ENCODE data around the gene PLK4. TPM values are rescaled to one million over a fixed set of nuclear protein-coding genes. Genes with fewer than 3 reads are reported as not detected.

PLK4 gene
- total and polyA plus RNA-seq, 2 experiments from 2014 or later, result 4.4 to 6.7 TPM

DNA sequence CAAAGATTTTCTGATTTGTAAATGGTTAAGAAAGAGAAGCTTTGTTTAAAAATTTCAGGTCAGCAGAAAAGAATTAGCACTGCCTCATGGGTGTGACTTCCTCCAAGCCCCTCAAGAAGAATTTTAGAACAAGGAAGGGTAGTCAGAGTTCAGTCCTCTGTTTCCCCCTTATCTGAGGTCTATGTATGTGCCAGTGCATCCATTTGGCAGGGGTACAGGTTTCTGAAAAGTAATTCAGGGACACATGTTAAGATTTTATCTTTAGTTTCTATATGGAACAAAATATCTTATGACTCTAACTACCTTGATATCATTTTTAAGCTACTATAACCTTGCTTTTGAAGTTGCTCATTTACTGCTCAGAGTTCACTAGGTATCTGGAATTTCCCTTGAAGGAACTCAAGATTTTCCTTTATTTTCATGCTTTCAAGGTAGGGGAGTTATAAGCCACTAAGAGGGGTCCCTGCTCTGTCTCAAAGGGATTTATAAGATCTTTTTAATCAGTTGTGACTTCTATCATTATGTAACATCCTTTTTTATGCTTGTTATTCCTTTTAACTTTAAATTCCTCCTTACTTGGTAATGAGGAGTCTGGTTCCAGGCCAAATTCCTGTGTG lies 24.4 kb upstream of the PLK4 start:
- TF ChIP-seq EZH2 (IDR thresholded peaks at IDR 0.05; ENCODE audit: insufficient read depth, poor library complexity, severe bottlenecking) (no peak), EZH2phosphoT487 (IDR thresholded peaks at IDR 0.05; ENCODE audit: insufficient read depth, low read depth) (no peak)
- no peaks in the 10 kb centered on the region for H3K36me3 ChIP-seq (ENCODE audit: low read depth)
- H4K20me1 ChIP-seq (ENCODE audit: insufficient read depth), result no peaks in the 10 kb centered on the region
- in situ Hi-C loops (cut with MboI), result no loop called here
- no peak overlapping the region for H3K4me3 ChIP-seq
- no peaks in the 10 kb centered on the region for H3F3A ChIP-seq (ENCODE audit: insufficient read depth)
- peak overlapping the region; percentile 50 for H3K4me2 ChIP-seq (ENCODE audit: unreplicated experiment)
- H3K4me1 ChIP-seq (ENCODE audit: insufficient read depth), result peaks cover 18% of the 10 kb centered on the region
- no peak for DNase-seq
- no peak overlapping the region for H3K27ac ChIP-seq
- no peaks in the 10 kb centered on the region for H3K9me2 ChIP-seq (ENCODE audit: insufficient read depth)
- peaks cover 10% of the 10 kb centered on the region; the same call in 1 of the 2 replicates for H3K79me2 ChIP-seq (ENCODE audit: insufficient read depth)
- H3K9ac ChIP-seq, result no peak overlapping the region
- no peaks in the 10 kb centered on the region for H3K9me3 ChIP-seq (ENCODE audit: low read depth)
- H3K27me3 ChIP-seq (replicated peaks; ENCODE audit: insufficient read depth), result no peaks in the 10 kb centered on the region
- no peak overlapping the region for H2AFZ ChIP-seq

- Histone ChIP-seq H4K20me1 (ENCODE audit: insufficient read depth) (no peaks in the 10 kb centered on the region), H3K79me2 (ENCODE audit: insufficient read depth) (peaks cover 10% of the 10 kb centered on the region; the same call in 1 of the 2 replicates), H3K9ac (no peak overlapping the region), H3K4me2 (ENCODE audit: unreplicated experiment) (peak overlapping the region; percentile 50), H3K4me3 (no peak overlapping the region), H3F3A (ENCODE audit: insufficient read depth) (no peaks in the 10 kb centered on the region), H3K36me3 (ENCODE audit: low read depth) (no peaks in the 10 kb centered on the region), H3K9me2 (ENCODE audit: insufficient read depth) (no peaks in the 10 kb centered on the region), H3K4me1 (ENCODE audit: insufficient read depth) (peaks cover 18% of the 10 kb centered on the region), H2AFZ (no peak overlapping the region), H3K27me3 (replicated peaks; ENCODE audit: insufficient read depth) (no peaks in the 10 kb centered on the region), H3K27ac (no peak overlapping the region), H3K9me3 (ENCODE audit: low read depth) (no peaks in the 10 kb centered on the region)
- peak; percentile 93 for DNase-seq
- in situ Hi-C loops (cut with MboI), result no loop called here
- TF ChIP-seq EZH2phosphoT487 (IDR thresholded peaks at IDR 0.05; ENCODE audit: insufficient read depth, low read depth) (no peak), EZH2 (IDR thresholded peaks at IDR 0.05; ENCODE audit: insufficient read depth, poor library complexity, severe bottlenecking) (no peak)
- 83 to 90% methylated on average over 4 of the region's 4 CpGs for WGBS, 2 experiments (ENCODE audit: low coverage in 1 of 2, low lambda C conversion rate in 2 of 2, missing lambda C conversion rate in 2 of 2)
Observed at GRCh38 chr4:127856813-127857447, 23.8 kb upstream of the PLK4 start.

GRCh38 chr4:127857641-127858040 lies 23.1 kb upstream of the PLK4 start:
- Histone ChIP-seq H3K79me2 (ENCODE audit: insufficient read depth) (peaks cover 10% of the 10 kb centered on the region; the same call in 1 of the 2 replicates), H3K27ac (no peak overlapping the region), H3F3A (ENCODE audit: insufficient read depth) (no peaks in the 10 kb centered on the region), H3K9me3 (ENCODE audit: low read depth) (no peaks in the 10 kb centered on the region), H2AFZ (no peak overlapping the region), H3K36me3 (ENCODE audit: low read depth) (no peaks in the 10 kb centered on the region), H3K9me2 (ENCODE audit: insufficient read depth) (no peaks in the 10 kb centered on the region), H3K4me1 (ENCODE audit: insufficient read depth) (peaks cover 18% of the 10 kb centered on the region), H3K27me3 (replicated peaks; ENCODE audit: insufficient read depth) (no peaks in the 10 kb centered on the region), H3K9ac (no peak overlapping the region), H3K4me3 (no peak overlapping the region), H3K4me2 (ENCODE audit: unreplicated experiment) (no peak overlapping the region), H4K20me1 (ENCODE audit: insufficient read depth) (no peaks in the 10 kb centered on the region)
- 93 to 96% methylated on average over 1 of the region's 1 CpG for whole genome bisulfite sequencing, 2 experiments (ENCODE audit: low coverage in 1 of 2, low lambda C conversion rate in 2 of 2, missing lambda C conversion rate in 2 of 2)
- TF ChIP-seq EZH2phosphoT487 (IDR thresholded peaks at IDR 0.05; ENCODE audit: insufficient read depth, low read depth) (no peak), EZH2 (IDR thresholded peaks at IDR 0.05; ENCODE audit: insufficient read depth, poor library complexity, severe bottlenecking) (no peak)
- DNase-seq, result no peak
- in situ Hi-C loops (cut with MboI), result no loop called here

DNA sequence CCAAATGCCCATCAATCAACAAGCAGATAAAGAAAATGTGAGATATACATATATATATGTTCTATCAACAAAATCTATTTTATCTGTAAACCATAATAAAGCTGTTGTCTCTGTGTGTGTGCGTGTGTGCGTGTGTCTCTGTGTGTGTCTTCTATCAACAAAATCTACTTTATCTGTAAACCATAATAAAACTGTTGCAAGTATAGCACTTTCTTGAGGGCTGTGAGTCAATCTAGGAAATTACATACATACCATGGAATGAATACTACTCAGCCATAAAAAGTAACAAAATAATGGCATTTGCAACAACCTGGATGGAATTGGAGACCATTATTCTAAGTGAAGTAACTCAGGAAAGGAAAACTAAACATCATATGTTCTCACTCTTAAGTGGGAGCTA lies 12.5 kb upstream of the PLK4 start:
- 96 to 99% methylated on average over 2 of the region's 2 CpGs for WGBS, 2 experiments (ENCODE audit: low coverage in 1 of 2, low lambda C conversion rate in 2 of 2, missing lambda C conversion rate in 2 of 2)
- Histone ChIP-seq H3K9me2 (ENCODE audit: insufficient read depth) (no peaks in the 10 kb centered on the region), H3K27me3 (replicated peaks; ENCODE audit: insufficient read depth) (no peaks in the 10 kb centered on the region), H3K4me2 (ENCODE audit: unreplicated experiment) (no peak overlapping the region), H3K4me1 (ENCODE audit: insufficient read depth) (peaks cover 17% of the 10 kb centered on the region), H3K79me2 (ENCODE audit: insufficient read depth) (0 out of 2 replicates have a peak, but pooled peaks cover 5% of the 10 kb centered on the region), H3K36me3 (ENCODE audit: low read depth) (no peaks in the 10 kb centered on the region), H3K4me3 (no peak overlapping the region), H2AFZ (no peak overlapping the region), H3F3A (ENCODE audit: insufficient read depth) (0 out of 2 replicates have a peak, but pooled peaks cover 5% of the 10 kb centered on the region), H3K27ac (no peak overlapping the region), H3K9ac (no peak overlapping the region), H4K20me1 (ENCODE audit: insufficient read depth) (no peaks in the 10 kb centered on the region), H3K9me3 (ENCODE audit: low read depth) (no peaks in the 10 kb centered on the region)
- in situ Hi-C loops (cut with MboI), result no loop called here
- peak; percentile 21 for DNase-seq
- TF ChIP-seq EZH2 (IDR thresholded peaks at IDR 0.05; ENCODE audit: insufficient read depth, poor library complexity, severe bottlenecking) (no peak), EZH2phosphoT487 (IDR thresholded peaks at IDR 0.05; ENCODE audit: insufficient read depth, low read depth) (no peak)
